AG04450 (cell line): ENCODE measurements around the gene TEX52. TPM values are rescaled to one million over a fixed set of nuclear protein-coding genes. Genes with fewer than 3 reads are reported as not detected.

Experiments used
- CTCF ChIA-PET: fragments of 300-600, 350-600 bp; formaldehyde crosslinking; extraction: SDS; loops from one replicate; lab custom pipeline; 2022; ENCODE audit warnings: antibody characterized with exemption, inconsistent platforms; lab: Charles Lee
- POLR2A ChIA-PET: fragments of 350-600 bp; formaldehyde crosslinking; extraction: SDS; loops from one replicate; lab custom pipeline; 2021; ENCODE audit warnings: antibody characterized with exemption, inconsistent platforms; lab: Yijun Ruan, JAX
- DNase-seq: peaks from one replicate; pipeline ENCODE4 v3.0.0-alpha.2; 2011; ENCODE audit warnings: low read depth, low spot score
- H3K27ac ChIP-seq: one replicate; pipeline ENCODE4 v1.5.1; 2012; ENCODE audit warnings: low read depth, low read length, control low read depth
- H3K27me3 ChIP-seq: one replicate; pipeline ENCODE4 v1.6.0; 2012; ENCODE audit warnings: low read length; ENCODE audit not compliant: control insufficient read depth, insufficient read depth
- H3K4me3 ChIP-seq: 2 replicates; pipeline ENCODE4 v1.5.1; 2011; ENCODE audit warnings: mild to moderate bottlenecking, low read depth, low read length, control low read depth
- H3K9me3 ChIP-seq: 2 replicates; pipeline ENCODE4 v1.5.1; 2012; ENCODE audit warnings: low read length; ENCODE audit not compliant: control insufficient read depth, insufficient read depth
- CTCF ChIP-seq: IDR thresholded peaks from 2 replicates; pipeline ENCODE4 v1.5.1; 2011; ENCODE audit warnings: low read depth, low read length, control low read depth, inconsistent platforms
- polyA plus RNA-seq: library from polyadenylated mRNA; depleted of rRNA; stranded (reverse); fragments of >200 nt; gene quantifications from 2 replicates; pipeline ENCODE4 v1.2.3, GENCODE V29; 2011

TEX52 gene
- polyA plus RNA-seq, 1 experiment, result not detected

DNA sequence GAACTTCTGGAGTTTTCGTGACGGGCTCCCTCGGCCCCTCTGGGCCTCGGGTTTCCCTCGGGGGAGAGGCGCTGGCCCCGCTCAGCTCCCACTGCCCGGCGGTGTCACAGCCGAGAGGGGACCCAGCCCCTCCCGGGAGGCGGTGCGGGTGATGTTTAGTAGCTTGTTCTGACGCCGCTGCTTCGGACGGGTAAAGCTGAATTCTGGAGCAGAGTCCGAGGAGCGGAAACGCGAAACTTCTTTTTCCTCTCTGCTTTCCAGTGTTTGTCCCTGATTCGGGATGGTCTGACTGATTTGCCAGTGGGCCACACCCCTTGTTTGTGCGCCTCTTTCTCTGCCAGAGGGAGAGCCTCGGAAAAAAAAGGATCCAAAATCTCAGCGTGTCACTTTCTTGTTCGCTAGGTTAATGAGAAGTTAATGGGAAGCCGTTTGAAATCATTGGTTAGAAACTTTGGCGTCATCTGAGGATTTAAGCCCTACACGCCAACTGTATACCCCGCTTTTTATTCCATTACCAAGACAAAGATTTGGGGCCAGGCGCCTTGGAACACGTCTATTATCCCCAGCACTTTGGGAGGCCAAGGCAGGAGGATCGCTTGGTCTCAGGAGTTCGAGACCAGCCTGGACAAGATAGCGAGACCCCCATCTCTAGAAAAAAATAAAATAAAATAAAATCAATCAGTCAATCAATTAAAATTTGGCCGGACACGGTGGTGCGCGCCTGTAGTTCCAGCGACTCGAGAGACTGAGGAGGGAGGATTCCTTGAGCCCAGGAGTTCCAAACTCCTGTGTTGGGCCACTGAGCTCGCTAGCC lies 34.6 kb upstream of the TEX52 start:
- TF ChIP-seq CTCF, result no peak
- H3K4me3 ChIP-seq, result peak overlapping the region; percentile 97
- peak overlapping the region; percentile 90 for H3K27ac ChIP-seq
- no peak for DNase-seq
- no peaks in the 10 kb centered on the region for H3K27me3 ChIP-seq
- ChIA-PET POLR2A (interaction anchor here (1.5 kb wide), 1 partner anchor 13 kb away, joined by 3 read pairs; no protein-coding TSS in a partner anchor), CTCF (no interaction called here)
- H3K9me3 ChIP-seq, result peaks cover 3% of the 10 kb centered on the region; the same call in 1 of the 2 replicates

DNA sequence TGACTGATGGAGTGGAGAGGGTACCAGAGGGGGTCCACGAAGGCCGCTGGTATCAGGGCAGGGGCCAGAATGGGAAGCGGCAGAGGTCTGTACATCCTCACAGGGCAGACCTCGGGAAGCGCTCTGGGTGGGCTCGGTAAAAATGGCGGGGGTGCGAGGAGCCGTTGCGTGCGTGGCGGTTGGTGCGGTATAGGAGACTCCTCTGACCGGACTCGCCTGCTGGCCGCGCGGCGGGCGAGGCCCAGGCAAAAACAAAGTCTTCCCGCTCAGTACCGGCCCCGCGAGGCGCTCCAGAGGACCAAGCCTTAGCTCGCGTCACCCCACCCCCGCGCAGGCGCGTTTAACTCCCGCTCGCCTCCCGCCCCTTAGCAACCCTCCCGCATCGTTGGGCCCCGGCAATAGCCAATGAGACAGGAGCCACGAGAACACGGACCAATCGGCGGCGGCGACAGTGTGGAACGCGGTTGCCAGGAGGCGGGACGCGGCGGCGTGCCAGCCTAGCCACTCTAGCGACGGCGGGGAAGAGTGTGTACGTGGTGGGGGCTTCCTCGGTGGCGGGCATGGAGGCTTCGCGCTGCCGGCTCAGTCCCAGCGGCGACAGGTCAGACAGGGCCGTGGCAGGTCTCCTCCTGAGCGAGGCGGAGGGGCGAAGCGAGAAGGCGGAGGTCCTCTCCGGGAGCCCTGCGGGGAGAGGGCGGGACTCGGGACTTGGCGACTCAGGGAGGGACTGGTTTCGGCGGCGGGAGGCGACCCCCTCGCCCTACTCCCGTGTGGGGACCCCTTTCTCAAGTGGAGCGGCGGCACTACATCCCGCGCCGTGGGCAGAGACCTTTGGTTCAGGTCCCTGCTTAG lies 33.8 kb upstream of the TEX52 start, which contains the start of gene TULP3:
TSS of gene TULP3 (plus strand) at position 504 of the 852 bp plus-strand sequence. CDS start at position 561, 57 bp downstream.
- peaks cover 3% of the 10 kb centered on the region; the same call in 1 of the 2 replicates for H3K9me3 ChIP-seq
- peak within 1 kb of the TSS; percentile 90 for H3K27ac ChIP-seq
- H3K27me3 ChIP-seq, result no peaks in the 10 kb centered on the region
- ChIA-PET CTCF (interaction anchor here (0.8 to 0.9 kb wide), 2 partner anchors 12 to 151 kb away, joined by 3 read pairs; no protein-coding TSS in a partner anchor), POLR2A (interaction anchor here (0.5 to 1.6 kb wide), 3 partner anchors 14 to 199 kb away, joined by 3 to 15 read pairs (median 6); partner anchors contain the start of genes FOXM1 and RHNO1)
- H3K4me3 ChIP-seq, result peak within 1 kb of the TSS; percentile 97
- TF ChIP-seq CTCF, result 0 out of 2 replicates have a peak, but pooled peaks have one; percentile 18
- peak; percentile 93 for DNase-seq

- no peak for DNase-seq
- H3K9me3 ChIP-seq, result peaks cover 3% of the 10 kb centered on the region; the same call in 1 of the 2 replicates
- TF ChIP-seq CTCF, result no peak
- ChIA-PET CTCF (interaction anchor here (0.8 to 0.9 kb wide), 2 partner anchors 12 to 151 kb away, joined by 3 read pairs; no protein-coding TSS in a partner anchor), POLR2A (interaction anchor here (0.5 to 1.6 kb wide), 3 partner anchors 13 to 199 kb away, joined by 3 to 15 read pairs (median 6); partner anchors contain the start of genes FOXM1 and RHNO1)
- peak overlapping the region; percentile 60 for H3K4me3 ChIP-seq
- H3K27me3 ChIP-seq, result no peaks in the 10 kb centered on the region
- peak overlapping the region; percentile 81 for H3K27ac ChIP-seq
Measured at GRCh38 chr12:2890001-2890387, 33.2 kb upstream of the TEX52 start.

GRCh38 chr12:2886768-2887450 lies 30.1 kb upstream of the TEX52 start:
- ChIA-PET POLR2A (no interaction called here), CTCF (interaction anchor here (0.8 to 3.0 kb wide), 2 partner anchors 147 to 155 kb away, joined by 3 to 17 read pairs; no protein-coding TSS in a partner anchor)
- TF ChIP-seq CTCF, result no peak
- H3K4me3 ChIP-seq, result no peak overlapping the region
- peaks cover 3% of the 10 kb centered on the region; the same call in 1 of the 2 replicates for H3K9me3 ChIP-seq
- H3K27ac ChIP-seq, result no peak overlapping the region
- no peaks in the 10 kb centered on the region for H3K27me3 ChIP-seq
- no peak for DNase-seq
